ENCODE data around the gene KCNAB2. TPM values are rescaled to one million over a fixed set of nuclear protein-coding genes. Genes with fewer than 3 reads are reported as not detected.

Gene KCNAB2
- total RNA-seq, 1 donor from 2014 or later = 2.2 TPM

GRCh38 chr1:6121651-6122370, 76.1 kb downstream of the KCNAB2 start:
- no peak overlapping the region for H3K4me3 ChIP-seq
- no peak overlapping the region for H3K27ac ChIP-seq
- H3K27me3 ChIP-seq = no peaks in the 10 kb centered on the region
- Mint-ChIP-seq H3K4me1 (peaks cover 4% of the 10 kb centered on the region), H3K27me3 (ENCODE audit: insufficient read depth, low read depth) (peaks cover 10% of the 10 kb centered on the region), H3K27ac (no peak overlapping the region), H3K9me3 (peaks cover 4% of the 10 kb centered on the region), H3K4me3 (no peak overlapping the region), H3K36me3 (no peaks in the 10 kb centered on the region)
- H3K79me2 ChIP-seq (ENCODE audit: low read depth) = no peaks in the 10 kb centered on the region
- H3K36me3 ChIP-seq = no peaks in the 10 kb centered on the region
- peaks cover 4% of the 10 kb centered on the region for H3K9me3 ChIP-seq (ENCODE audit: low read depth)
- H3F3A ChIP-seq (ENCODE audit: low read depth) = no peaks in the 10 kb centered on the region
- H3K9ac ChIP-seq = no peak overlapping the region
- H4K20me1 ChIP-seq (ENCODE audit: low read depth) = no peaks in the 10 kb centered on the region
- DNase-seq (ENCODE audit: low spot score) = no peak
- H3K4me2 ChIP-seq = no peak overlapping the region
- no peaks in the 10 kb centered on the region for H3K4me1 ChIP-seq
- H2AFZ ChIP-seq (replicated peaks) = no peak overlapping the region
- TF ChIP-seq EZH2 (IDR thresholded peaks at IDR 0.05) = no peak
- TF ChIP-seq, protein P1, sequence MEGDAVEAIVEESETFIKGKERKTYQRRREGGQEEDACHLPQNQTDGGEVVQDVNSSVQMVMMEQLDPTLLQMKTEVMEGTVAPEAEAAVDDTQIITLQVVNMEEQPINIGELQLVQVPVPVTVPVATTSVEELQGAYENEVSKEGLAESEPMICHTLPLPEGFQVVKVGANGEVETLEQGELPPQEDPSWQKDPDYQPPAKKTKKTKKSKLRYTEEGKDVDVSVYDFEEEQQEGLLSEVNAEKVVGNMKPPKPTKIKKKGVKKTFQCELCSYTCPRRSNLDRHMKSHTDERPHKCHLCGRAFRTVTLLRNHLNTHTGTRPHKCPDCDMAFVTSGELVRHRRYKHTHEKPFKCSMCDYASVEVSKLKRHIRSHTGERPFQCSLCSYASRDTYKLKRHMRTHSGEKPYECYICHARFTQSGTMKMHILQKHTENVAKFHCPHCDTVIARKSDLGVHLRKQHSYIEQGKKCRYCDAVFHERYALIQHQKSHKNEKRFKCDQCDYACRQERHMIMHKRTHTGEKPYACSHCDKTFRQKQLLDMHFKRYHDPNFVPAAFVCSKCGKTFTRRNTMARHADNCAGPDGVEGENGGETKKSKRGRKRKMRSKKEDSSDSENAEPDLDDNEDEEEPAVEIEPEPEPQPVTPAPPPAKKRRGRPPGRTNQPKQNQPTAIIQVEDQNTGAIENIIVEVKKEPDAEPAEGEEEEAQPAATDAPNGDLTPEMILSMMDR (IDR thresholded peaks at IDR 0.05) = no peak
- TF ChIP-seq EZH2phosphoT487 (IDR thresholded peaks at IDR 0.05) = no peak

GRCh38 chr1:6123083-6123482, 77.4 kb downstream of the KCNAB2 start:
- no peak overlapping the region for H3K4me2 ChIP-seq
- H3K4me3 ChIP-seq = no peak overlapping the region
- no peaks in the 10 kb centered on the region for H3K36me3 Mint-ChIP-seq
- H3K36me3 ChIP-seq = no peaks in the 10 kb centered on the region
- H3F3A ChIP-seq (ENCODE audit: low read depth) = no peaks in the 10 kb centered on the region
- TF ChIP-seq, protein P1 (IDR thresholded peaks at IDR 0.05) = no peak
- no peak for TF ChIP-seq EZH2 (IDR thresholded peaks at IDR 0.05)
- TF ChIP-seq EZH2phosphoT487 (IDR thresholded peaks at IDR 0.05) = no peak
- H4K20me1 ChIP-seq (ENCODE audit: low read depth) = no peaks in the 10 kb centered on the region
- no peak overlapping the region for H3K27ac ChIP-seq
- no peaks in the 10 kb centered on the region for H3K9me3 Mint-ChIP-seq
- no peak for DNase-seq (ENCODE audit: low spot score)
- no peak overlapping the region for H3K27ac Mint-ChIP-seq
- peaks cover 8% of the 10 kb centered on the region for H3K27me3 ChIP-seq
- peaks cover 4% of the 10 kb centered on the region for H3K4me1 ChIP-seq
- H3K9ac ChIP-seq = no peak overlapping the region
- no peak overlapping the region for H3K4me3 Mint-ChIP-seq
- H3K4me1 Mint-ChIP-seq = peaks cover 4% of the 10 kb centered on the region
- peaks cover 12% of the 10 kb centered on the region for H3K27me3 Mint-ChIP-seq (ENCODE audit: insufficient read depth, low read depth)
- H3K79me2 ChIP-seq (ENCODE audit: low read depth) = no peaks in the 10 kb centered on the region
- no peaks in the 10 kb centered on the region for H3K9me3 ChIP-seq (ENCODE audit: low read depth)
- no peak overlapping the region for H2AFZ ChIP-seq (replicated peaks)

- H3K27me3 ChIP-seq = peaks cover 16% of the 10 kb centered on the region
- no peak overlapping the region for H3K4me3 ChIP-seq
- no peak for DNase-seq (ENCODE audit: low spot score)
- Mint-ChIP-seq H3K9me3 (no peaks in the 10 kb centered on the region), H3K27ac (no peak overlapping the region), H3K4me3 (no peak overlapping the region), H3K4me1 (peaks cover 4% of the 10 kb centered on the region), H3K27me3 (ENCODE audit: insufficient read depth, low read depth) (peaks cover 16% of the 10 kb centered on the region), H3K36me3 (no peaks in the 10 kb centered on the region)
- H4K20me1 ChIP-seq (ENCODE audit: low read depth) = no peaks in the 10 kb centered on the region
- TF ChIP-seq EZH2 (IDR thresholded peaks at IDR 0.05) = no peak
- peaks cover 4% of the 10 kb centered on the region for H3K4me1 ChIP-seq
- no peaks in the 10 kb centered on the region for H3K36me3 ChIP-seq
- no peak overlapping the region for H2AFZ ChIP-seq (replicated peaks)
- H3F3A ChIP-seq (ENCODE audit: low read depth) = no peaks in the 10 kb centered on the region
- H3K9me3 ChIP-seq (ENCODE audit: low read depth) = no peaks in the 10 kb centered on the region
- no peaks in the 10 kb centered on the region for H3K79me2 ChIP-seq (ENCODE audit: low read depth)
- no peak overlapping the region for H3K9ac ChIP-seq
- H3K27ac ChIP-seq = no peak overlapping the region
- H3K4me2 ChIP-seq = no peak overlapping the region
Measured at GRCh38 chr1:6123816-6124215, 78.1 kb downstream of the KCNAB2 start.

DNA sequence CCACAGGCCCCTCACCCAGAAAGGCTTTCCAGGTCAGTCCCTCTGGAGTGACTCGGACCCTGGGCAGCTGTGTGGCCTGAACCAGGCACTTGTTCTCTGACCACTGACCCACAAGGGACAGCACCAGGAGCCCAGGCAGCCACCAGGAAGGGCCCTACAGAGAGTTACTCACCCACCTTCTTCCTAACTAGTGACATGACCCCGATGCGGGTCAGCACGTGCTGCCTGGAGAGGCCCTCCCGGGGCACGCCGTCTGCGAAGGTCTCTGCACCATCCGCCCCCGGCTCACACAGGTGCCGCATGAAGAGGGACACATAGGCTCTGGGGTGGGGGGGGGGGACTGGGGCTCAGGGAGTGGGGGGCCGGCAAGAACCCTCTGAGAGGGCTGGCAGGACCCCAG, 78.7 kb downstream of the KCNAB2 start:
- no peak overlapping the region for H3K27ac ChIP-seq
- H4K20me1 ChIP-seq (ENCODE audit: low read depth) = no peaks in the 10 kb centered on the region
- no peak overlapping the region for H3K9ac ChIP-seq
- H3K4me2 ChIP-seq = no peak overlapping the region
- H3K9me3 ChIP-seq (ENCODE audit: low read depth) = no peaks in the 10 kb centered on the region
- no peaks in the 10 kb centered on the region for H3K79me2 ChIP-seq (ENCODE audit: low read depth)
- TF ChIP-seq EZH2phosphoT487 (IDR thresholded peaks at IDR 0.05) (no peak), EZH2 (IDR thresholded peaks at IDR 0.05) (no peak)
- TF ChIP-seq, protein P1 (IDR thresholded peaks at IDR 0.05) = no peak
- H3K4me3 ChIP-seq = no peak overlapping the region
- H3K36me3 ChIP-seq = no peaks in the 10 kb centered on the region
- H3K27me3 ChIP-seq = peaks cover 16% of the 10 kb centered on the region
- no peaks in the 10 kb centered on the region for H3F3A ChIP-seq (ENCODE audit: low read depth)
- peaks cover 4% of the 10 kb centered on the region for H3K4me1 ChIP-seq
- H3K27ac Mint-ChIP-seq = no peak overlapping the region
- no peak overlapping the region for H3K4me3 Mint-ChIP-seq
- peaks cover 18% of the 10 kb centered on the region for H3K27me3 Mint-ChIP-seq (ENCODE audit: insufficient read depth, low read depth)
- H3K9me3 Mint-ChIP-seq = no peaks in the 10 kb centered on the region
- no peaks in the 10 kb centered on the region for H3K36me3 Mint-ChIP-seq
- DNase-seq (ENCODE audit: low spot score) = no peak
- H2AFZ ChIP-seq (replicated peaks) = no peak overlapping the region
- H3K4me1 Mint-ChIP-seq = peaks cover 4% of the 10 kb centered on the region
